ENCODE measurements around the gene GMPS.
"Not testable (repeated sequence)": the region's sequence is repeated elsewhere in the genome, so short reads cannot be mapped to it uniquely, and the experiment has no call there.

The GMPS gene

GRCh38 chr3:155870133-155870944 is at the start of gene GMPS:
GMPS (plus strand) TSS chr3:155870650; CDS start chr3:155870871, 221 bp downstream.
- peak; percentile 84 to 90 for DNase-seq

- DNase-seq: not testable (repeated sequence)
These were observed 41.9 kb upstream of the GMPS start for GRCh38 chr3:155828490-155829098.

GRCh38 chr3:155835341-155836071 is 34.9 kb upstream of the GMPS start:
- DNase-seq: no peak

- DNase-seq: no peak
These were observed 26.9 kb upstream of the GMPS start for GRCh38 chr3:155843569-155843968.

- DNase-seq: no peak
These were observed 24.3 kb upstream of the GMPS start for GRCh38 chr3:155846119-155846518.

- no peak for DNase-seq
These were observed 22.5 kb upstream of the GMPS start for GRCh38 chr3:155847993-155848392.

- not testable (repeated sequence) for DNase-seq
These were observed 21.0 kb upstream of the GMPS start for GRCh38 chr3:155849404-155849803.

- no peak for DNase-seq
These were observed 18.1 kb upstream of the GMPS start for GRCh38 chr3:155852341-155852740.

- no peak for DNase-seq
These were observed 17.0 kb upstream of the GMPS start for GRCh38 chr3:155853214-155854140.

- DNase-seq: peak; percentile 97
These were observed 16.1 kb upstream of the GMPS start, which contains the start of gene SLC33A1 for GRCh38 chr3:155854141-155854940. SLC33A1 (minus strand) TSS chr3:155854427; CDS start chr3:155853997, 430 bp downstream.

- no peak for DNase-seq
These were observed 10.6 kb upstream of the GMPS start for GRCh38 chr3:155859859-155860258.

- DNase-seq: not testable (repeated sequence)
These were observed 10.0 kb upstream of the GMPS start for GRCh38 chr3:155860424-155860823.

- no peak for DNase-seq
These were observed 8.8 kb upstream of the GMPS start for GRCh38 chr3:155861476-155862183.

- DNase-seq: not testable (repeated sequence)
These were observed 8.0 kb upstream of the GMPS start for GRCh38 chr3:155862290-155862982.

GRCh38 chr3:155863072-155863784 is 7.2 kb upstream of the GMPS start:
- DNase-seq: no peak

- no peak for DNase-seq
These were observed 759 bp upstream of the GMPS start for GRCh38 chr3:155869691-155870090.

GRCh38 chr3:155870945-155871745 is 695 bp downstream of the GMPS start:
- DNase-seq: peak in 1 of 2 experiments; percentile 22

- no peak for DNase-seq
These were observed 1.3 kb downstream of the GMPS start for GRCh38 chr3:155871746-155872158.

Data from NCI-H1930 (cell line).